Loucy (cell line): ENCODE measurements around the gene MCU.

ENCODE experiments used
- H2AFZ ChIP-seq: fragments of 200-600 bp; sonication (generic); 2 replicates; pipeline ENCODE4 v1.6.0; 2016; ENCODE audit warnings: antibody characterized with exemption, mild to moderate bottlenecking, low read length, moderate library complexity
- H3F3A ChIP-seq: fragments of 200-600 bp; 2 replicates; pipeline ENCODE4 v1.6.0; 2016; ENCODE audit warnings: antibody characterized with exemption, low read depth, mild to moderate bottlenecking
- H3K27me3 ChIP-seq: fragments of 200-600 bp; sonication (generic); 2 replicates; pipeline ENCODE4 v1.6.1; 2014; ENCODE audit warnings: low read length, mild to moderate bottlenecking; ENCODE audit not compliant: insufficient read depth, poor library complexity, severe bottlenecking
- H3K36me3 ChIP-seq: fragments of 200-600 bp; sonication (generic); 2 replicates; pipeline ENCODE4 v1.6.1; 2016; ENCODE audit warnings: low read length; ENCODE audit not compliant: insufficient read depth
- H3K4me1 ChIP-seq: fragments of 200-600 bp; sonication (generic); 2 replicates; pipeline ENCODE4 v1.5.1; 2014; ENCODE audit warnings: low read length, mild to moderate bottlenecking; ENCODE audit not compliant: insufficient read depth, poor library complexity, severe bottlenecking
- H3K4me2 ChIP-seq: fragments of 200-600 bp; sonication (generic); 2 replicates; pipeline ENCODE4 v1.6.0; 2014; ENCODE audit warnings: antibody characterized with exemption, low read length, low read depth, mild to moderate bottlenecking; ENCODE audit not compliant: poor library complexity, severe bottlenecking
- H3K4me3 ChIP-seq: fragments of 200-600 bp; sonication (generic); 2 replicates; pipeline ENCODE4 v1.5.1; 2014; ENCODE audit warnings: low read length, mild to moderate bottlenecking, mixed read lengths; ENCODE audit not compliant: poor library complexity, severe bottlenecking
- H3K79me2 ChIP-seq: fragments of 200-600 bp; sonication (generic); 2 replicates; pipeline ENCODE4 v1.6.1; 2014; ENCODE audit warnings: low read length; ENCODE audit not compliant: insufficient read depth
- H3K9ac ChIP-seq: fragments of 200-600 bp; sonication (generic); 2 replicates; pipeline ENCODE4 v1.6.0; 2014; ENCODE audit warnings: mild to moderate bottlenecking, low read depth, low read length, moderate library complexity; ENCODE audit not compliant: poor library complexity, severe bottlenecking
- H3K9me2 ChIP-seq: fragments of 200-600 bp; sonication (generic); replicated peaks from 2 replicates; pipeline ENCODE4 v1.6.1; 2016; ENCODE audit warnings: low read depth, low read length, mixed read lengths
- H3K9me3 ChIP-seq: fragments of 200-600 bp; sonication (generic); 2 replicates; pipeline ENCODE4 v1.6.1; 2014; ENCODE audit warnings: mild to moderate bottlenecking, antibody characterized with exemption, low read length, low read depth; ENCODE audit not compliant: insufficient read depth
- H4K20me1 ChIP-seq: fragments of 200-600 bp; sonication (generic); 2 replicates; pipeline ENCODE4 v1.6.0; 2014; ENCODE audit warnings: antibody characterized with exemption, low read length, mild to moderate bottlenecking; ENCODE audit not compliant: insufficient read depth, poor library complexity, severe bottlenecking
- EZH2phosphoT487 ChIP-seq: fragments of 200-600 bp; IDR thresholded peaks from 2 replicates; pipeline ENCODE4 v1.6.1; 2018; ENCODE audit warnings: antibody characterized with exemption, mild to moderate bottlenecking, moderate library complexity, borderline replicate concordance
- TF ChIP-seq, protein P1 (sequence below): fragments of 200-600 bp; sonication (generic); conservative IDR thresholded peaks from 2 replicates; pipeline ENCODE4 v1.5.1; 2014; ENCODE audit warnings: mild to moderate bottlenecking, antibody characterized with exemption, low read length

Gene MCU

DNA sequence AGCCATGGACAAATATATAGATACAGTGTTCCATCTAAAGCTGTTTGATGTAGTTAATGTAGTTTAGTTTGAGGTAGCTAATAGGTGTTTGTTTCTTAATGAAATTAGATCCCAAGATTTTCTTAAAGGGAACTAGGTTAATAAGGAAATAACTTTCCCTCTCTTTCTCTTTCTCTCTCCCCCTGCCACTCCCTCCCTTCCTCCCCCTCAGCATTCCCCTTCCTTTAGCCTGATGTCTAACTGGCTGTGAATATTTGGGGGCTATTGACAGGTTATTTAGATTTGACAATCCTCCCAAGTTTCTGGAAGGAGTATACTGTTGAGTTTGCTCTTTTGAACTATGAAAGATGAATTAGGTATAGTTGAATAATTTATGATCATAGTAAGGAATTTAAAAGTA lies 136.4 kb downstream of the MCU start:
- TF ChIP-seq, protein P1, sequence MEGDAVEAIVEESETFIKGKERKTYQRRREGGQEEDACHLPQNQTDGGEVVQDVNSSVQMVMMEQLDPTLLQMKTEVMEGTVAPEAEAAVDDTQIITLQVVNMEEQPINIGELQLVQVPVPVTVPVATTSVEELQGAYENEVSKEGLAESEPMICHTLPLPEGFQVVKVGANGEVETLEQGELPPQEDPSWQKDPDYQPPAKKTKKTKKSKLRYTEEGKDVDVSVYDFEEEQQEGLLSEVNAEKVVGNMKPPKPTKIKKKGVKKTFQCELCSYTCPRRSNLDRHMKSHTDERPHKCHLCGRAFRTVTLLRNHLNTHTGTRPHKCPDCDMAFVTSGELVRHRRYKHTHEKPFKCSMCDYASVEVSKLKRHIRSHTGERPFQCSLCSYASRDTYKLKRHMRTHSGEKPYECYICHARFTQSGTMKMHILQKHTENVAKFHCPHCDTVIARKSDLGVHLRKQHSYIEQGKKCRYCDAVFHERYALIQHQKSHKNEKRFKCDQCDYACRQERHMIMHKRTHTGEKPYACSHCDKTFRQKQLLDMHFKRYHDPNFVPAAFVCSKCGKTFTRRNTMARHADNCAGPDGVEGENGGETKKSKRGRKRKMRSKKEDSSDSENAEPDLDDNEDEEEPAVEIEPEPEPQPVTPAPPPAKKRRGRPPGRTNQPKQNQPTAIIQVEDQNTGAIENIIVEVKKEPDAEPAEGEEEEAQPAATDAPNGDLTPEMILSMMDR: no peak
- TF ChIP-seq EZH2phosphoT487: no peak
- Histone ChIP-seq H3K4me2 (no peak overlapping the region), H3K79me2 (no peaks in the 10 kb centered on the region)

DNA sequence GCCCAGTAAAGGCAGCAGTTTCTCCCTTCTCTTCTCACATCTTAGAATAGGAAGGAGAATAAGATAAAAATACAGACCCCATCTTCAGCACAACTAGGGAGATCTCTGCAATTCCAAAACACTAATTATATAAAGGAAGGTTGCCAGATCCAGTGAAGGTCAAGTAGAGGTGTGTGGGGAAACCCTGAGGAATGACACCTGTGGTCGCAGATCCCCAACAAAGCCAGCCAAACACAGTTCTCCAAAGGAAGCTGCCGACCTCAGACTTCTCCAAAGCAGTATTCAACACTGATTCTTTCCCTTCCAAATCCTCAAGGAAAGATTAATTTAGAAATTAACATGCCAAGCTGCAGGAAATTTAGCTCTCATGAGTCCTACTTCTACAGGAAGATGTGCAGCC lies 138.7 kb downstream of the MCU start:
- Histone ChIP-seq H3K27me3 (no peaks in the 10 kb centered on the region), H2AFZ (no peak overlapping the region), H3K79me2 (no peaks in the 10 kb centered on the region), H3K9me2 (no peaks in the 10 kb centered on the region), H3K4me2 (no peak overlapping the region), H3K9ac (no peak overlapping the region), H3K4me1 (peaks cover 11% of the 10 kb centered on the region), H3K4me3 (no peak overlapping the region), H3K9me3 (no peaks in the 10 kb centered on the region), H4K20me1 (no peaks in the 10 kb centered on the region), H3K36me3 (peaks cover 5% of the 10 kb centered on the region; the same call in 1 of the 2 replicates), H3F3A (no peaks in the 10 kb centered on the region)
- TF ChIP-seq, protein P1: no peak
- no peak for TF ChIP-seq EZH2phosphoT487

More for the DNA sequence above, 136.4 kb downstream of the MCU start:
- no peaks in the 10 kb centered on the region for H3K27me3 ChIP-seq
- no peaks in the 10 kb centered on the region for H3K36me3 ChIP-seq
- H3K4me1 ChIP-seq: peaks cover 16% of the 10 kb centered on the region
- no peaks in the 10 kb centered on the region for H3K9me3 ChIP-seq
- H3K4me3 ChIP-seq: no peak overlapping the region
- H4K20me1 ChIP-seq: no peaks in the 10 kb centered on the region
- H3F3A ChIP-seq: no peaks in the 10 kb centered on the region
- no peak overlapping the region for H2AFZ ChIP-seq
- H3K9ac ChIP-seq: no peak overlapping the region
- no peaks in the 10 kb centered on the region for H3K9me2 ChIP-seq

DNA sequence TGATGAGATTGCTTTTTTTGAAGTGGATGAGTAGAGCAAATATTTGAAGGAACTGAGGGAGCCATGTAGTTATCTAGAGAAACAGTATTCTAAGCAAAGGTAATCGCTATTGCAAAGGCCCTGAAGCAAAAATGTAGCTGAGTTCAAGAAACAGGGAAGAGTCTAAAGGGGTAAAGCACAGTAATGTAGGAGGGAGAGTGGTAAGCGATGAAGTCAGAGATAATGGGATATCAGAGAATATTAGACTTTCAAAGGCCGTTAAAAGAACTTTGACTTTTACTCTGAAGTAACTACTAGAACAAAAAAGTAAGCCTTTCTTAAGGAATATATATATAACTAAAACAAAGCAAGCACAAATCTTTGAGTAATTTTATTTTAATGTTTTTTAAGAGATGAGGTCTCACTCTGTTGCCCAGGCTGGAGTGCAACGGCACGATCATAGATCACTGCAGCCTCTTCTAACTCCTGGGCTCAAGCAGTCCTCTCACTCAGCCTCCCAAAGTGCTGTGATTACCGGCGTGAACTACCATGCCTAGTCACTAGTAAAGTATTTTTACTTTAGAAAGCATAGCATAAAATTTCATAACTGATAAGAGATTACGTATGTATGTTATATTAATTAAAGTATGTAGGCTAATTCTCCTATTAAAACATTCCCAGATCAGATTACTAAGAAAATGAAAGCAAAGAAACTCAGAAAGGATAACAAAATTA lies 139.9 kb downstream of the MCU start:
- no peaks in the 10 kb centered on the region for H3K4me1 ChIP-seq
- no peak for TF ChIP-seq EZH2phosphoT487
- TF ChIP-seq, protein P1: no peak
- H4K20me1 ChIP-seq: no peaks in the 10 kb centered on the region
- no peak overlapping the region for H3K9ac ChIP-seq
- H3K27me3 ChIP-seq: no peaks in the 10 kb centered on the region
- no peaks in the 10 kb centered on the region for H3F3A ChIP-seq
- H2AFZ ChIP-seq: no peak overlapping the region
- peaks cover 5% of the 10 kb centered on the region; the same call in 1 of the 2 replicates for H3K36me3 ChIP-seq
- H3K79me2 ChIP-seq: no peaks in the 10 kb centered on the region
- no peak overlapping the region for H3K4me3 ChIP-seq
- H3K9me2 ChIP-seq: no peaks in the 10 kb centered on the region
- no peaks in the 10 kb centered on the region for H3K9me3 ChIP-seq
- no peak overlapping the region for H3K4me2 ChIP-seq
